Stimulated activated CD4-positive, alpha-beta T cell treated with anti-CD3 and anti-CD28 coated beads, Interleukin-4, amount 100 ng/mL, for 1 hour (primary cell): Measurements from ENCODE around the gene EMP2.
"Not testable (repeated sequence)": the region's sequence is repeated elsewhere in the genome, so short reads cannot be mapped to it uniquely, and the experiment has no call there.

Experiments used
- DNase-seq: peaks from one replicate; pipeline ENCODE4 v3.0.0-alpha.2; 2020

EMP2 gene

DNA sequence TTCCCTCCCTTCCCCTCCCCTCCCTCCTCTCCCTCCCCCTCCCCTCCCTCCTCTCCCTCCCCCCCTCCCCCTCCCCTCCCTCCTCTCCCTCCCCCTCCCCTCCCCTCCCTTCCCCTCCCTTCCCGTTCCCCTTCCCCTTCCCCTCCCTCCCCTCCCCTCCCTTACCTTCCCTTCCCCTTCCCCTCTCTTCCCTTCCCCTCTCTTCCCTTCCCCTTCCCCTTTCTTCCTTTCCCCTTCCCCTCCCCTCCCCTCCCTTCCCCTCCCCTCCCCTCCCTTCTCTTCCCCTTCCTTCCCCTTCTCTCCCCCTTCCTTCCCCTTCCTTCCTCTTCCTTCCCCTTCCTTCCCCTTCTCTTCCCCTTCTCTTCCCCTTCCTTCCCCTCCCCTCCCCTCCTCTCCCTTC, 61.1 kb downstream of the EMP2 start:
- DNase-seq: no peak

DNA sequence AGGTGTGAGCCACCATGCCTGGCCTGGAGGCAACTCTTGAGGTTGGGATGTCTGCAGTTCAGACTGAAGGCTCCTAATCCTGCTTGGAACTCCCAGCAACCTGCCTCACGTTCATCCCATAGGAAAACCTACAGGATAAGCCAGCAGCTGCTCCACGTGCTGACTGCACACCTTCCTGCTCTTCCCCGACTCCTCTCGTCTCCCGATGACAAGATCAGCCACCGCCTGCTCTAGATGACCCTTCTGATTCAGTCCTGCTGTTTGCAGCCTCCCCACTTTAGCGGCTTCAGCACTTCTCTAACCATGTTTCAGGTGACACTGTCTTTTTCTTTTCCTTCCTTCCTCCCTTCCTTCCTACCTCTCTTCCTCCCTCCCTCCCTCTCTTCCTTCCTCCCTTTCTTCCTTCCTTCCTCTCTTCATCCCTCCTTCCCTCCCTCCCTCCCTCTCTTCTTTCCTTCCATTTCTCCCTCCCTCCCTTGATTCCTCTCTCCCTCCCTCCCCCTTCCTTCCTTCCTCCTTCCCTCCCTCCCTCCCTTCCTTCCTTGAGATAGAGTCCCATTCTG, 61.8 kb downstream of the EMP2 start:
- no peak for DNase-seq

DNA sequence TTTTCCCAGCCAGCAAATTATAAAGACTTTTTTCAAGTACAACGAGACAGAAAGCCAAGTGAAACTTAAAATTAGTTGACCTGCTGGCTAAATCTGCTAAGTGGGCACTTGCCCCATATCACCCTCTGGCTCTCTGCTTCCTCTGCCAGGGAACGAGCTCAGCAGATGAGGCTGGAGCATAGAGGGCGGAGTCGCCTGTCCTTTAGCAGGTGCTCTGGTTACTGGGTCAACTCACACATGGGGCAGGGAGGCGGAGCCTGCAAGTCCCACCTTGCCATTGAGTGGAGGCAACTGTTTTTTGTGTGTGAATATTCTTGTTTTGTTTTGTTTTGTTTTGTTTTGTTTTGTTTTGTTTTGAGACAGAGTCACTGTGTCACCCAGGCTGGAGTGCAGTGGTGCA, 62.5 kb downstream of the EMP2 start:
- DNase-seq: no peak

DNA sequence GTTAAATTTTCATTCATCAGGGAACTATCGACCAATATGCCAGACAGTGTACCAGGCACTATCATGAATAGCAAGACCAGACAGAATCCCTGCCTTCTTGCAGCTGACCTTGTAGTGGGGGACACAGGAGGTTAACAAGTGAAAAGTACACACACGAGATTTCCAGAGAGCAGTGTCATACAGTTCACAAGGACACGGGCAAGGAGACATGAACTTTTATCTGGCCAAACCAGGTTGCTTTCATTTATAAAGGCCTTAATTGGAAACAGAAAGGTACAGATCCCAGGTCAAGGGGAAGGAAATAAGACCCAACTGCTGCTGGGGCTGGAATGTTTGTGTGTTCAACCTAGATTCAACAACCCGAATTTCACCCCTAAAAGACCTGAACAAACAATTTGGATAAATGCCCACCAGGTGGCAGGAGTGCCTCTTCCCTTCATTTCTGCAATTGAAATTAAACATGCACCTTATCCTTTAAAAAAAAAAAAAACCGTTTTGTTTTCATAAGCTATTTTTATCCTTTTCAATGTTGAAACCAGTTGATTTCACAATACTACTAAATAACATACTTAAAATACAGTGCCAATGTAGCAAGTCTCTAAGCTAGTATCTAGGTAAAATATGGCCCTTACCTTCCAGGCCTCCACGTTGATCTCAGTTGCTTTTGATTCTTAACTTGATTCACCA, 65.9 kb downstream of the EMP2 start:
- peak; percentile 26 for DNase-seq

DNA sequence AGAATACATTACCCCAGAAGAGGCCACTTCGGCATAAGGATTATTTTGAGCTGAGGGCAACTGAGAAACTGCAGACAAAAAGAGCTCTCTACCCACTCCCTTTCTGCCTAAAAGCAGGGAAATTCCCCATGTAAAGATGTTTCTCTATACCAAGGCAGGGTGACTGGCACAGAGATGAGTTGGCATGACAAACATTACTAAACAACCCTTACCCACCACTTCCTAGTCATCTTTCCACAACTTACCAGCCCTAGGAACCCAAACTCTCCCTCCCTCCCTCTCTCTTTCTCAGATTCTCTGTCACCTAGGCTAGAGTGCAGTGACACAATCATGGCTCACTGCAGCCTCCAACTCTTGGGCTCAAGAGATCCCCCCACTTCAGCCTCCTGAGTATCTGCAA, 68.6 kb downstream of the EMP2 start:
- DNase-seq: no peak

DNA sequence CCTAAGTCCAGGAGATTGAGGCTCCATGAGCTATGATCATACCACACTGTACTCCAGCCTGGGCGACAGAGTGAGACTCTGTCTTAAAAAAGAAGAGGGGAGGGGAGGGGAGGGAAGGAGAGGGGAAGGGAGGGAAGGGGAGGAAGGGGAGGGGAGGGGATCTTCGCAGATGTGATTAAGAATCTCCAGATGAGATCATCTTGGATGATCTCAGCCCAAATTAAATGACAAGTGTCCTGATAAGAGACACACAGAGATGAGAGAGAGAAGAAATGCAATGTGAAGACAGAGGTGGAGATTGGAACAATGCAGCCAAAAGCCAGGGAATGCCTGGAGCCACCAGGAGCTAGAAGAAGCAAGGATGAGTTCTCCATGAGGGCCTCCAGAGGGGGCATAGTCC, 70.1 kb downstream of the EMP2 start:
- DNase-seq: no peak

DNA sequence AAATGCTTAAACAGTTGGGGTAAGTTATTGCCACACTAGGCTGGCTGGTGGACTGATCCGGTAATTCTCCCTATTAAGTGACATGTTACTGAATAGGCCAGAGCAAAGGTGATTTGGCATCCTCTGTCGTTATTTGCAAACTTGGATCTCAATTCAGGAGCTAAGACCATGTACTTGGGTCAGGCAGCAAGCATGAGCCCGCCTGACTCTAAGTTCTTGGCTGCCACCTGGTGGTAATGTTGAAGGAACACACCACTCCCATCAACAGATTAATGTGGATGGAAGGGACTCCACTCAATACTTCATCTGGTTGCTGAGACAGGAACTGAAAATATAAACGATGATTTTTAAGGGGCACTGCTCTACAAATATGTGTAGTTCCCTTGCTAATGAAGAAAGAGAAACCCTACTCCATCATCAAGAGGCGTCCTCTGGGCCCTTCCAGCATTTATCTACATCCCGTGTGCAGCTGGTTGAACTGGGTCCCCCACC, 70.8 kb downstream of the EMP2 start:
- peak; percentile 41 for DNase-seq

DNA sequence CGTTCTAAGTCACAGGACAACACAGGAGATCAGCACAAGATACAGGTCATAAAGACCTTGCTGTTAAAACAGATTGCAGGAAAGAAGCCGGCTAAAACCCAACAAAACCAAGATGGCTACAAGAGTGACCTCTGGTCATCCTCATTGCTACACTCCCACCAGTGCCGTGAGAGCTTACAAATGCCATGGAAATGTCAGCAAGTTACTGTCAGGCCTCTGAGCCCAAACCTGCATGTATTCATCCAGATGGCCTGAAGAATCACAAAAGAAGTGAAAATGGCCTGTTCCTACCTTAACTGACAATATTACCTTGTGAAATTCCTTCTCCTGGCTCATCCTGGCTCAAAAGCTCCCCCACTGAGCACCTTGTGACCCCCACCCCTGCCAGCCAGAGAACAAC, 75.1 kb downstream of the EMP2 start:
- not testable (repeated sequence) for DNase-seq

DNA sequence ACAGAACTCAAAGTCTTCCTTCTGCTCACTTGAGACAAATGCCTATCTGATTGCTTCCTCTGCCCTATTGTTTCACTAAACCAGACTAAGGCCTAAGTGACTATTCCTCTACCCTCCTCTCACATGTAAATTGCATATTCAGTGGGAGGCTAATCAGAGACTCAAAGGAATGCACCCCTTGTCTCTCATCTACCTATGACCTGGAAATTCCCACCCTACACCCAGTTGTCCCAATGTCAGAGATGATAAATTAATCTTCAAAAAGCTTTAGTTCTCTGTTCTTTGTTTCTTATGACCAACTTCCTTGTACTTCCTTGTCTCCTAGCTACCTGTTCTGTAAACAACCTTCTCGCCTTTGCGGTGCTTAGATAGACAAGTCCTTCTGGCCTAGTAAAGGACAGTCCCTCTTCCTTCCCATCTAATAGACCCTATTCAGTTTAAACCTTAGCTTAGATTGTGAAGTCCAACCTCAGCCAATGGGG, 76.0 kb downstream of the EMP2 start:
- DNase-seq: no peak

DNA sequence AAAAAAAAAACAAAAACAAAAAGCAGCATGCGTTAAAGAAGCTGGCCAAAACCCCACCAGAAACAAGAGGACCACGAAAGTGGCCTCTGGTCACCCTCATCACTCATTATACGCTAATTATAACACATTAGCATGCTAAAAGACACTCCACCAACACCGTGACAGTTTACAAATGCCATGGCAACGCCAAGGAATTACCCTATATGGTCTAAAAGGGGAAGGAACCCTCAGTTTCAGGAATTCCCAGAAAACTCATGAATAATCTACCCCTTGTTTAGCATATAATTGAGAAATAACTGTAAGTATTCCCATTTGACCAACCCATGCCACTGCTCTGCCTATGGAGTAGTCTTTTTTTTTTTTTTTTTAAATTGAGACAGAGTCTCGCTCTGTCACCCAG, 77.6 kb downstream of the EMP2 start:
- no peak for DNase-seq

DNA sequence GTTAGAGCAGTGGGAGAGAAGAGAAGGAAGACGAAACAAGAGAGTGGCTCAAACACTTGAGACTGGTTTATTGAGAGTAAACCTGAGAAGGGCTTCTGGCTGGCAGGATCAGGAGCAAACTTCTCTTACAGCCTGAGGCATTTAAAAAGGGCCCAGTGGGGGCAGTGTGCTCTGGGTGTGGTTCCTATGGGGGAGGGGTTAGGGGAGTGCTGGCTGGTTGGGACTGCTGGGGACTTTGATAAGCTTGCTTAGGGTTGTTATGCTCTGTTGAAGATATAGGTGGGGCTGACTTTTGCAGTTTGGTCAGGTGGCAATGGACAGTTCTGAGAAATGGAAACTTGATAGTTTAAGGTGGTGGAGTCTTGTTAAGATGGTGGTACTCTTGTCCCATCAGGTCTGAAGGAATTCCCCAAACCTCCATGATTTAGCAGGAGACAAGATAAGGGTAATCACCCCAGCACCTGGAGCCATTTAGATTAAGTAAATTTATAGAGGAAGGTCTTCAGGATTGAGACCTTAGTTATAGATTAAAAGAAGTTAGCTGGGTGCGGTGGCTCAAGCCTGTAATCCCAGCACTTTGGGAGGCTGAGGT, 79.3 kb downstream of the EMP2 start:
- DNase-seq: no peak

DNA sequence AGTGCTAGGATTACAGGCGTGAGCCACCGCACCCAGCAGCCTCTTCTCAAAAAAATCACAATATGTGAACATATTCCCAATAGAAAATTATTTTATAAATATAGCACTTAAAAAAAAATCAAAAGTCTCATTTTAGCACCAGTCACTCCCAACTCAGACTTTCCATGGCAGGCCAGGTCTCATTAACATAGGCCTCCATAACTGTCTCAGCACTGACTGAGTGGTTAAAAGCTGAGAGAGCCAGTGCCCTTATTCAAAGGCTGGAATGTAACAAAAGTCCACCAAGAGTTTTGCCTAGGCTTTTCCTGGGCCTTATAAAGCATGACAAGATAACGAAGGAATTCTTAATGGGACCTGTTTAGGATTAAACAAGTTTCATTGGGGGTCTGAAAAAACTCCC, 79.8 kb downstream of the EMP2 start:
- no peak for DNase-seq

DNA sequence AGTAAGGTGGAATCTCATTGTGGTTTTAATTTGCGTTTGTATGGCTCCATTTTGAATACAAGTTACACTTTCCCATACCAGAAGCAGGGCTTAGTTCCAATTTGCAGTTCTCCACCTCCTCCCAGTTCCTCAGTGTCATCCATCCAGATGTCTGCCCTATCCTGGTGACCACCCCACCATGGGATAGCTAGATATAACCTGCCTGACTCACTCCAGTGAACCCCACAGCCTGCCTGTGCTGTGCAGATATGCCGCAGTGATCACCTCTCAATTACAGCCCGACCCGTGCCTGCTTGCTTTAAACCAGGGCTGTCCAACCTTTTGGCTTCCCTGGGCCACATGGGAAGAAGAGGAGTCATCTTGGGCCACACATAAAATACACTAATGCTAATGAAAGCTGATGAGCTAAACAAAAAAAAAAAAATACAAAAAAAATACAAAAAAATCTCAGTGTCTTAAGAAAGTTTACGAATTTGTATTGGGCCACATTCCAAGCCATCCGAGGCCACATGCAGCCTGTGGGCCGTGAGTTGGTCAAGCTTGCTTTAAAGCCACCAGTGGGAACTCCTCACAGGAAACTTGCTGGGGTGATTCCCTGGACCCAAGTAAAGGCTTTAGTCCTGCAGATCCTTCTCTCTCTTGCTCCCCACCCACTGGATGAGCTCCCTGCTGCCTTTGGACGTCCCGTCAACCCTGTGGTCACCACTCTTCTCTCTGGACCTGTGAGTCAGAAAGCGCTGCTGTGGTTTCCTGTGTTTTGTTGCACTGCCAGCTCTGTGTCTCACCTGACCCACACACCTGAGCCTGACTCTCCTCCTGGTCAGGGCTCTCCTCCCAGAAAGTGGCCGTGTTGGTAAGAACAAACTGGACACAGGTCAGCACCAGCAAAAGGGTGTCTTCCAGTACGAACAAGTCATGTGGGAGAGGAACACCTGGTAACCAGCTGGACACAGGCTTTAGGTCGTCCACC, 83.0 kb downstream of the EMP2 start:
- DNase-seq: no peak

DNA sequence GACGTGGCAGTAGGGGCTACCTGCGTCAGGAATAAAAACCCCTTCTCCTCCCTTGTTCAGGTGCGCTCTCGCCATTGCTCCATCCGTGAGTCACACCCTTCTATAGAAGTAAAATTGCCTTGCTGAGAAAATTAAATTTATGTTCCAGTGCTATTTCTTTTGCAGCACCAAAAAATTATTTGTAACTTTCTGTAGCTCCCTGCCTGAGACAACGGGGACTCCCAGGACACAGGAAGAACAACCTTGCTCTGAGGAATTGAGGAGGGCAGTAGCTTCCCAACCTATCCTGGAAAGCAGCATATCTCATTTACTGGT, 85.4 kb downstream of the EMP2 start:
- DNase-seq: no peak

DNA sequence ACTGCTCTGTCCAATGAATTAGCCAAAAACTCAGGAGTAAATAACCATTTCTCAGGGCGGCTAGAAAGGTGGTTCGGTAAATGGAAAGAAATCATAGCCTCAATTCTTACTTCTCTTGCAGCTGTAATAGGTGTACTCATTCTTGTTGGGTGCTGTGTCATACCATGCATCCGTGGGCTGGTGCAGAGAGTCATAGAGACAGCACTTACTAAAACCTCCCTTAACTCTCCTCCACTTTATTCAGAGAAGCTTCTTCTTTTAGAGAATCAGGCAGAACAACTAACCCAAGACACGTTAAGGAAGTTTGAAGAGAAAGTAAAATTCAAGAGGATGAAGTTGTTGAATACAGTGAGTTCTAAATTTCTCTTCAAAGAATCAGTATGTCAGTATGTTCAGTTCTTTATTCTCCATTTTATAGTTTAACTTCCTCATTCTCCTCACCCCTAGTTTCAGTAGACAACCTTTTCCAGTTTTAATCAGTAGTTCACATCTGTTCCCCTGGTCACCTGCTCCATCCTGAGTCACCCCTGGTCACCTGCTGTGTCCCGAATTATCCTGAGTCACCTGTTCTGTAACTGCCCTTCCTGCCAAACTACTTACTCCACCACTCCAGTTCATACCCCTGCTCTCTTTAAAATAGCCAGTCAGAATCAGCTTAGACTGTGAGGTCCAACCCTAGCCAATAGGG, 85.9 kb downstream of the EMP2 start:
- no peak for DNase-seq

DNA sequence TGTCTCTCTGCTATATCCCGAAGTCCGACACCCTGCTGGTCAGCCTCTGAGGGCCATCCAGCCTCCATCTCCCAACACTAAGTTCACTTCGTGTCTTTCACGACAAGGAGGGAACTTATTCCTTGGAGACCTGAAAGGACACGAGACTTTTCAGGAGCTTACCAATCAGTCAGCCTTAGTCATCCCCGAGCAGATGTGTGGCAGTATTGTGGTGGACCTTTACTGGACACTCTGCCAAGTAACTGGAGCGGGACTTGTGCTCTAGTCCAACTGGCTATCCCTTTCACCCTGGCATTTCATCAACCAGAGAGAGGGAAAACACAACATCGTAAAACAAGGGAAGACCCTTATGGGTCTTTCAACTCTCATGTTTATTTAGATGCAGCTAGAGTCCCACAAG, 87.1 kb downstream of the EMP2 start:
- DNase-seq: no peak

DNA sequence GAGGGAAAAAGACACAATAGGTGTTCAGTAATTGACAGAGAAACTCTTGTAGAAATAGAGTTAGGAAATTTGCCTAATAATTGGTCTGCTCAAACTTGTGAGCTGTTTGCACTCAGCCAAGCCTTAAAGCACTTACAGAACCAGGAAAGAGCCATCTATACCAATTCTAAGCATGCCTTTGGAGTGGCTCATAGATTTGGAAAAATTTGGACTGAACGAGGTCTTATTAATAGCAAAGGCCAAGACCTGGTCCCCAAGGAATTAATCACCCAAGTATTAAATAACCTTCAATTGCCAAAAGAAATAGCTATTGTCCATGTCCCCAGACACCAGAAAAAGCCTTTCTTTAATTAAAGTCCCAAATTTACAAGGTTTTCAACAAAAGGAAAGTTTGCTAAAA, 90.3 kb downstream of the EMP2 start:
- DNase-seq: no peak

DNA sequence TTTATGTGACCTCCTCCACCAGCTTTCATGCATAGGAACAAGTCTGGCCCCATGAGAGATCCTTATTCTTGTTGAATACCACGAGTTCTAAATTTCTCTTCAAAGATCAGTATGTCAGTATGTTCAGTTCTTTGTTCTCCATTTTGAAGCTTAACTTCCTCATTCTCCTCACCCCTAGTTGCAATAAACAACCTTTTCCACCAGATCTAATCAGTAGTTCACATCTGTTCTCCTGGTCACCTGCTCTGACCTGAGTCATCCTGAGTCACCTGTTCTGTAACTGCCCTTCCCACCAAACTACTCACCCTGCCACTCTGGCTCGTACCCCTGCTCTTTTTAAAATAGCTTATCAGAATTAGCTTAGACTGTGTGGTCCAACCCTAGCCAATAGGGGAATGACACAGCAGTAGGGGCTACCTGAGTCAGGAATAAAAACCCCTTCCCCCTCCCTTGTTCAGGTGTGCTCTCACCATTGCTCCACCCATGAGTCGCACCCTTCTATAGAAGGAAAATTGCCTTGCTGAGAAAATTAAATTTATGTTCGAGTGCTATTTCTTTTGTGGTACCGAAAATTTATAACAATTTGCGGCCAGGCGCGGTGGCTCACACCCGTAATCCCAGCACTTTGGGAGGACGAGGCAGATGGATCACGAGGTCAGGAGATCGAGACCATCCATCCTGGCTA, 94.6 kb downstream of the EMP2 start:
- no peak for DNase-seq

DNA sequence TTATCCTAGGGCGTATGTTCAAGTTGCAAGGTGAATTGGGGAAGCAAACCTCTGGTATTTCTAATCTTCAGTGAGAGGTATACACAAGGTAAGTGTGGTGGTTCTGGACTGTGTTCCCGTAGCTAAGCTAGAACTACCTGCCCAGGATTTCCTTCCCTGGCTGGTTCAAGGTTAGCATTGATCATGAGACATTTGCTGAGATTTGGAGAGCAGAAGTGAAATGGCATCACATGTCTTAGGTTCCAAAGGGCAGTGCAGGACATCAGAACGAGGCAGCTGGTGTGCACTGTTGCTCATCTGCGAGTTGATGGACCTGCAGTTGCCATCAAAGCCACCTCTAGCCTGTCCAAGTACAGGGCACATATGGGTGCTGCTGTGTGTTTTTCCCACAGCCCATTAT, 95.2 kb downstream of the EMP2 start:
- no peak for DNase-seq

DNA sequence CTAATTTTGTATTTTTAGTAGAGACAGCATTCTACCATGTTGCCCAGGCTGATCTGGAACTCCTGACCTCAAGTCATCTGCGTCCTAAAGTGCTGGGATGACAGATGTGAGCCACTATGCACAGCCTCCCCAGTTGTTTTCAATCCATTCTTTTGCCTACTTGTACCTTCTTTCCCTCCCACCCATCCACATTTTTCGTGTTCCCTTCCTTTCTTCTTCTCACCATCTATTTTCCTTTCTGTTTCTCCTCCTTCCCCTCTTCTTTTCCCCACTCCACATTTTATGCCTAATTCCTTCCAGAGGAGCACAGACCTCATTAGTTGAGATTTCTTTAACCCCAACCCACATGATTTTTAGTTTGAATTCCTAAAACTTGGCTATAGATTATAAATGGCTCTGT, 100.2 kb downstream of the EMP2 start:
- no peak for DNase-seq
